Gastroesophageal sphincter (tissue), 3 donors: ENCODE results near the gene LPP.

Experiments used
- CTCF ChIP-seq, 4 experiments: fragments of 200-600 bp in 2 of 4; fragments of 450-650 bp in 2 of 4; sonication (generic) in 1 of 4; IDR thresholded peaks; one replicate each; pipeline ENCODE4 v1.5.1; 2017 to 2019; ENCODE audit warnings: antibody characterized with exemption in 4 of 4, mild to moderate bottlenecking in 2 of 4, moderate library complexity in 2 of 4
- POLR2A ChIP-seq, 2 donors: fragments of 450-650 bp; IDR thresholded peaks; one replicate each; pipeline ENCODE4 v1.6.1; 2017; ENCODE audit warnings: antibody characterized with exemption in 2 of 2, mild to moderate bottlenecking in 2 of 2, moderate library complexity in 1 of 2
- POLR2AphosphoS5 ChIP-seq: sonication (generic); formaldehyde crosslinking; IDR thresholded peaks from one replicate; pipeline ENCODE4 v1.6.1; 2017; ENCODE audit warnings: antibody characterized with exemption

GRCh38 chr3:188845514-188845913 is 691.6 kb downstream of the LPP start:
- TF ChIP-seq CTCF (IDR thresholded peaks at IDR 0.05) (no peak), POLR2AphosphoS5 (no peak), POLR2A (IDR thresholded peaks at IDR 0.05) (no peak)
